ENCODE results near the gene LHPP.

Gene LHPP

GRCh38 chr10:124652200-124652599 is 190.6 kb downstream of the LHPP start:
- no peak overlapping the region for H3K4me3 ChIP-seq (ENCODE audit: low read depth, low read length)

DNA sequence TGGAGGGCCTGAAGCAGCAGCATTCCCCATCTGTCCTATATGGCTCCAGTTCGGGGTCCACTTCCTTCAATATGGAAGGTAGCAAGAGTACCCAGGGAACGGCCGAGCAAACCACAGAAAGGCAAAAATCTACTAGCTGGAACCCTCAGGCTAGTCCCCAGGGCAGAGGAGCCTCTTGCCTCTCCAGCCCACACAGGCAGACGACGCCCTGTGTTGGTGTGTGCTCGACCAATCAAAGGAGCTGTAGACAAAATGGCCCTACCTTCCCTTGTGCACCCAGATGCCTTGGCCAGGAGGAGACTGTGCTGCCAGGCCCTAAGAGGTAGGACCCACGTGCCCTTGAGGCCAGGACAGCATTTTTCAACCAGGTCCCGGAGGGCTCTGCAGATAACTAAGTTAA is 191.1 kb downstream of the LHPP start:
- no peak overlapping the region for H3K4me3 ChIP-seq (ENCODE audit: low read depth, low read length)

DNA sequence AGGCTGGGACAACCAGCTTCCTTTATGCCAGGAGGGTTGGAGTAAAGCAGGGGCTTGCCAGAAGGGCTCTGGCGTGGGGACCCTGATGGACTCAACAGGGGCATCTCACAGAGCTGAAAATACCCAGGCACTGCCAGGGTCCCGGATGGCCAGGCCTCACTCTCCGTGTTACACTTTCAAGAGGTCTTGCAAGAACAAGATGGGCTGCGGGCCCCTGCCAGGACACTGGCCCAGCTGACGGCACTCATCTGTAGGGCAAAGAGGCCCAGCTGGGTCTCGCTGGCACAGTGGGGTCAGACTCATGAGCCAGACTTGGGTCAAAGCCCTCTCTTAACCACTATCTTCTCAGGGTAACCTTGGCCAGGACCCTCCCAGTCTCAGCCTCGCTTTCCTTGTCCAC is 191.7 kb downstream of the LHPP start:
- no peak overlapping the region for H3K4me3 ChIP-seq (ENCODE audit: low read depth, low read length)

- H3K4me3 ChIP-seq (ENCODE audit: low read depth, low read length): no peak overlapping the region
These were observed 192.4 kb downstream of the LHPP start for GRCh38 chr10:124653811-124654651.

- no peak overlapping the region for H3K4me3 ChIP-seq (ENCODE audit: low read depth, low read length)
These were observed 193.1 kb downstream of the LHPP start for GRCh38 chr10:124654686-124655085.

DNA sequence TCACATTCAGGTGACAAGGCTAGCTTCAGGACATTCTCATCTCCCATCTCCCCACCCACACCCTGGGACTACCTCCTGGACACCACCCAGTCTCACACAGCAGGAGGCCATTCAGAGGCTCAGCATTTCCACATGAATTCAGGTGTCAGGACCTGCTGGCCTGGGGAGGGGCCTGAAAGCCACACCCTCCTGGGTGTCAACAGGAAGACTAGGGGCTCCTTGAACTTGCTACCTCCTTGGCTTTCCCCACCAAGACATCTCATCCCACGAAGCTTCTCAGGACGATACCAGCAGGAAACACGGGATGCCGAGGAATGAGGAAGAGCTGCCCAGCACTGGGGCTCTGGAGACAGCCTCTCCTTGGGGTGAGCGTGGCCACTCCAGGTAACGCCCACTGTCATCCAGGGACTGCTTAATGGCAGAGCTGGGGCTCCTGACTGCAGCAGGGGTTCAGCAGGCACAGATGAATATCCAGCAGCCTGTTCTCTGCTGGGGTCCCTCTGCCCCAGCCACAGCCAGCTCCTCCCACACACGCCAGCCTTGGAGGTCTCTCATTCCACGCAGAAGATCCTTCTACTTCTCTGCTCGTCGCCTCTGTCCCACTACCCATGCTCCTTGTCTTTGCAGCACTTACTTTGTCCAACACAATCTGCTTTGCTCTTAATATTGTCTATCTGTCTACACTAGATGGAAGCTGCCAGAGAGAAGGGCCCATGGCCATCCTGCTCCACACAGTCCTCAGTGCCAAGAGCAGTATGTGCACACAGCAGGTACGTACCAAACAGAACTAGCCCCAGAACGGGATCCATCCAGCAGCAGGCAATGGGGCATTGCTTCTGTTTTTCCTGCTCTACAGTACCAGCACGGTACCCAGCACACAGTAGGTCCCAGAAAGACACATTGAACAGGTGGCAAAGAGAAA is 193.8 kb downstream of the LHPP start:
- no peak overlapping the region for H3K4me3 ChIP-seq (ENCODE audit: low read depth, low read length)

DNA sequence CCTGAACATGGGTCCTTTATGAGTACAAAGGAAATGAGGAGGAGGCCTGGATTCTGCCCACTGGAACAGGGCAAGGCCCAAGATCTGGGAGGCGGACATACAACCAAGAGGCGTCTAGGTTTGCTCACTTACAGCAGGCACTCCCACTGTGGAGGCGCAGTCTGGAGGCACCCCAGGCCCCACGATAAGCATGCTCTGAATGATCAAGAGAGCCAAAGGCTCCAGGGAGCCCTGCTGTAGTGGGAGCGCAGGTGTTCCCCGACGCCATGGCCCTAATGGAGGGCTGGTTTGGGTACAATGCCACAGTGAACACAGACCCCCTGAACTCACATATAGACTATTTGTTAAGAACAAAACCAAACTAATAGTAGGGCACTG is 194.5 kb downstream of the LHPP start:
- H3K4me3 ChIP-seq (ENCODE audit: low read depth, low read length): no peak overlapping the region

GRCh38 chr10:124656541-124656940 is 194.9 kb downstream of the LHPP start:
- no peak overlapping the region for H3K4me3 ChIP-seq (ENCODE audit: low read depth, low read length)

- no peak overlapping the region for H3K4me3 ChIP-seq (ENCODE audit: low read depth, low read length)
These were observed 196.2 kb downstream of the LHPP start for GRCh38 chr10:124657806-124658205.

GRCh38 chr10:124658591-124659242 is 197.1 kb downstream of the LHPP start:
- H3K4me3 ChIP-seq (ENCODE audit: low read depth, low read length): no peak overlapping the region

GRCh38 chr10:124659380-124659779 is 197.8 kb downstream of the LHPP start:
- no peak overlapping the region for H3K4me3 ChIP-seq (ENCODE audit: low read depth, low read length)

DNA sequence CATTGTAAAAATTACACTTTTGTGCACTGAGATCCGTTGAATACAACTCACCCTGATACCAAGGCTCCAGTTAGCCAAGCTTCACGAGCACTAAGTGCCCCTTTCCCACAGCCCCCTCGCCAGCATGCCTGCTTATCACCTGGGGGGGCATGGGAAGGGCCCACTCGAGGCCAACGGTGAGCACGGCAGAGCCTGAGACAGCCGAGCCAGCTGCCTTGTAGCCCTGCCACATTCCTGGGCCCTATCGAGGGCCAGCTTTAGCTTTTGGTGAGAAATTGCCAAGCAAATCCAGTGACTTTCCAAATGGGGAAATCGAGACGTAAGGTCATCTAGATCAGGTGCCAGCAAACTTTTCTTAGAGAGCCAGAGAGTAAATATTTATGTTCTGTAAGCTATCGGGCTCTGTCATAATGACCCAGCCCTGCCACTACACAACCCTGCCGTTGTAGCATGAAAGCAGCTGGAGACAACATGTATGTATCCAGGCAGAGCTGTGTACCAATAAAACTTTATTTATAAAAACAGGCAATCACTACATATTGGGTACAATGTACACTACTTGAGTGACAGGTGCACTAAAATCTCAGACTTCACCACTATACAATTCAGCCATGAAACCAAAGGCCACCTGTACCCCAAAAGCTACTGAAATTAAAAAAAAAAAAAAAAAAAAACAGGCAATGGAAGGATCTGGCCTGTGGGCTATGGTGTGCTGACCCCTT is 198.9 kb downstream of the LHPP start:
- H3K4me3 ChIP-seq (ENCODE audit: low read depth, low read length): no peak overlapping the region

GRCh38 chr10:124661660-124662180 is 200.1 kb downstream of the LHPP start:
- no peak overlapping the region for H3K4me3 ChIP-seq (ENCODE audit: low read depth, low read length)

DNA sequence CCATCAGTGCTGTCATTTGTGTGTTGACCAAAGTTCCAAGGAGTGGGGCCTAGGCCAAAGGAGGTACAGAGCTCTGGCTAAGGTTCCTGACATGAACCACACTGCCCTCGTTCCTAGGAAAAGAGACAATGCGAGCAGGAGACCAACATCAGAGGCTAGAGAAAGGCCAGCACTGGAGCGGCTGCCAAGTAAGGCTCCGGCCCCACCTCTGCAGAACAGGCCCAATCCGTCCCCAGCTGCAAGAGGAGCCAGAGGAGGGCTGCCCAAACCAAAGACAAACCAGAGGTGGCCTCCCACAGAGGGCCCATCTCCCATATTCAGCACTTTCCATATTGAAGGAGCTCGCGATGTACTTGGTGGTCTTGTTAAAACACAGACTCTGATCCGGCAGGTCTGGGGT is 201.6 kb downstream of the LHPP start:
- H3K4me3 ChIP-seq (ENCODE audit: low read depth, low read length): no peak overlapping the region

Measured in iPS-11a (cell line).